Activated CD8-positive, alpha-beta memory T cell treated with anti-CD3 and anti-CD28 coated beads for 36 hours (primary cell): Measurements from ENCODE around the gene SERTM2. TPM values are rescaled to one million over a fixed set of nuclear protein-coding genes. Genes with fewer than 3 reads are reported as not detected.
"Not testable (repeated sequence)": the region's sequence is repeated elsewhere in the genome, so short reads cannot be mapped to it uniquely, and the experiment has no call there.

Experiments
- CTCF ChIA-PET: fragments of 350-600 bp; sonication (Branson Sonifier 250); formaldehyde crosslinking; loops from one replicate; lab custom pipeline; 2021; ENCODE audit warnings: antibody characterized with exemption; lab: Charles Lee
- POLR2A ChIA-PET: fragments of 350-600 bp; sonication (Branson Sonifier 250); formaldehyde crosslinking; loops from one replicate; lab custom pipeline; 2021; ENCODE audit warnings: antibody characterized with exemption; lab: Charles Lee
- total RNA-seq, 2 experiments: library from RNA; stranded (reverse); gene quantifications; one replicate each; pipeline ENCODE4 v1.2.3, GENCODE V29; 2021

The SERTM2 gene
- total RNA-seq, 2 experiments from 2014 or later = not detected

- POLR2A ChIA-PET = not testable (repeated sequence)
Observed at GRCh38 chrX:111549235-111549634, 37.8 kb downstream of the SERTM2 start.

GRCh38 chrX:111555406-111555958 is 44.0 kb downstream of the SERTM2 start:
- ChIA-PET CTCF (no interaction called here), POLR2A (no interaction called here)

More at GRCh38 chrX:111549235-111549634, 37.8 kb downstream of the SERTM2 start:
- CTCF ChIA-PET = not testable (repeated sequence)

GRCh38 chrX:111560801-111561200 is 49.4 kb downstream of the SERTM2 start:
- ChIA-PET CTCF (no interaction called here), POLR2A (no interaction called here)

- POLR2A ChIA-PET = no interaction called here
- CTCF ChIA-PET = no interaction called here
Observed at GRCh38 chrX:111561851-111562250, 50.4 kb downstream of the SERTM2 start.

- ChIA-PET POLR2A (no interaction called here), CTCF (no interaction called here)
Observed at GRCh38 chrX:111567542-111568255, 56.3 kb downstream of the SERTM2 start.

GRCh38 chrX:111568354-111568753 is 56.9 kb downstream of the SERTM2 start:
- CTCF ChIA-PET = no interaction called here

GRCh38 chrX:111568817-111569216 is 57.4 kb downstream of the SERTM2 start:
- ChIA-PET CTCF (no interaction called here), POLR2A (no interaction called here)

More at GRCh38 chrX:111568354-111568753, 56.9 kb downstream of the SERTM2 start:
- POLR2A ChIA-PET = no interaction called here

Other genes starting within 250 kb of the SERTM2 start
- not detected for gene CAPN6, start 241.2 kb upstream of the SERTM2 start, total RNA-seq
- not detected for gene DCX, start 99.5 kb upstream of the SERTM2 start, total RNA-seq
- gene ALG13, start 169.5 kb downstream of the SERTM2 start, total RNA-seq = 10 to 100 TPM; 47.6 to 50.9 TPM